GM18498 (cell line): ENCODE measurements around the gene GNG13.
"Not testable (repeated sequence)": the region's sequence is repeated elsewhere in the genome, so short reads cannot be mapped to it uniquely, and the experiment has no call there.

ENCODE experiments used
- ATAC-seq: cut with Tn5 transposase; IDR thresholded peaks from one replicate; pipeline ENCODE4 v1.9.1; 2021; ENCODE audit warnings: mild to moderate bottlenecking, moderate library complexity; ENCODE audit not compliant: unreplicated experiment

The GNG13 gene

DNA sequence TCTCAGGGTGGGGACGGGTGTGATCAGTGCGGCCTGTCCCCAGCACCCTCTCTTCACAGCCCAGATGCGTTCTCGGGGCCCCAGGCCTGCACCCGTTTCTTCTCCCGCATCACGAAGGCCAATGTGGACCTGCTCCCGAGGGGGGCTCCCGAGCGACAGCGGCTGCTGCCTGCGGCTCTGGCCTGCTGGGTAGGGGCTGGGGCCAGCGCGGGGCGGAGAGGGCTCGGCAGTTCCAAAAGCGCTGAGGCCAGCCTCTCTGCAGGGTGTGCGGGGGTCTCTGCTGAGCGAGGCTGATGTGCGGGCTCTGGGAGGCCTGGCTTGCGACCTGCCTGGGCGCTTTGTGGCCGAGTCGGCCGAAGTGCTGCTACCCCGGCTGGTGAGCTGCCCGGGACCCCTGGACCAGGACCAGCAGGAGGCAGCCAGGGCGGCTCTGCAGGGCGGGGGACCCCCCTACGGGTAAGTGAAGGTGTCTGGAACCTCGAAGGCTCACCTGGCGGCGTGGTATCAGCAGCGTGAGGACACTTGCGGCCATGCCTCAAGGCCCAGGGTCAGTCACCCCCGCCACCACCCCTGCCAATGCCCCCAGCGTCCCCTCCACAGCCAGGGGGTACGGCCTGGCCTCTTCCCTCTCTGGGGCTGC is 35.6 kb downstream of the GNG13 start:
- no peak for ATAC-seq

DNA sequence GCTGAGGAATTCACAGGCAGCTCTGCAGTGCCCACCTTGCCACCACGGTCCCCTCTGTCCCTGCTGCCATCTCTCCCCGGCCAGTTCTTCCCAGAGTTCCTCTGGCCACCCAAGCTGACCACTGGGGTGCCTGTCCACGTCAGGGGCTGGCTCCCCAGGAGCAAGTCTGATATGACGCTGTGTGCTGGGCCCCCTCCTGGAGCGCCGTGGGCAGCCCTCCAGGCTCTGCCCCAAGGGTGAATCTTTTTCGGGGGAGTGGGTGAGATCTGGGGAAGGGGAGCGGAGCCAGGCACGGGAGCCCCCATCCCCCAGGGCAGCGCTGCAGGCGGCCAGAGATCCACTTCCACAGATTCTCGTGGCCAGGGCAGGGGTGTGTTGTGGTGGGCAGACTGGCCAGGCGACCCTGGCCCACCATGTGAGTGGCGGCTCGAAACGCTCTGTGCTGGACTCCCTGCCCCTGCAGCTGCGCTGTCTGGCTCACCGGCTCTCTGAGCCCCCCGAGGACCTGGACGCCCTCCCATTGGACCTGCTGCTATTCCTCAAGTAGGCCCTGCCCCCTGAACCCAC is 36.3 kb downstream of the GNG13 start:
- ATAC-seq = no peak

DNA sequence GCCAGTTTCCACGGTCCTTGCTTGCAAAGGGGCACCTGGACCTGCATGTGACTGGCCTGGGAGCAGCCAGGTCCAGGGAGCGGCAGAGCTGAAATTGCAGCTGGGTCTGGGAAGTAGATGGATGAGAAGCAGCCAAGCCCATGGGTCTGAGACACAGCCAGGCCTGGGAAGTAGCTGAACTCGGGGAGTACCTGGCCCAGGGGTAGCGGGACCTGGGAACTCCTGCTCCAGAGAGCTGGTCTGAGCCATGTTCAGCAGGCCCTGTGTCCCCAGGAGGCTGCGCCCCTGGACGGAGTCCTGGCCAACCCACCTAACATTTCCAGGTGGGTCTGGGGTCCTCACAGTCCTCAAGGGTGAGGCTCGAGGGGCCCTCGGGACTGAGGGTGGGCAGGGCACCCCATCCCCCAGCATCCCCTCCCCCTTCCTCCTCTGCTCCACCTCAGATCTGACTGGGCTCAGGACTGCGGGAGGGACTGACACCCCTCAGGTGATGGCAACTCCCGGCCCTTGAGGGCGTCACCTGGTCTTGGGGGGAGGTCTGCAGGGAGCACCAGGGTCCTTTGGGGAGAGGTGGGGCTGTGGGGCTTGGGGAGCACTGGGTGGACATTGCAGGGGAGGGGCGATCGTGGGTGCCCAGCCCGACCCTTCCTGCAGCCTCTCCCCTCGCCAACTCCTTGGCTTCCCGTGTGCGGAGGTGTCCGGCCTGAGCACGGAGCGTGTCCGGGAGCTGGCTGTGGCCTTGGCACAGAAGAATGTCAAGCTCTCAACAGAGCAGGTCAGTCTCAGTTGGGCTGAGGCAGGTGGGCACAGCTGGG is 37.0 kb downstream of the GNG13 start:
- ATAC-seq = no peak

DNA sequence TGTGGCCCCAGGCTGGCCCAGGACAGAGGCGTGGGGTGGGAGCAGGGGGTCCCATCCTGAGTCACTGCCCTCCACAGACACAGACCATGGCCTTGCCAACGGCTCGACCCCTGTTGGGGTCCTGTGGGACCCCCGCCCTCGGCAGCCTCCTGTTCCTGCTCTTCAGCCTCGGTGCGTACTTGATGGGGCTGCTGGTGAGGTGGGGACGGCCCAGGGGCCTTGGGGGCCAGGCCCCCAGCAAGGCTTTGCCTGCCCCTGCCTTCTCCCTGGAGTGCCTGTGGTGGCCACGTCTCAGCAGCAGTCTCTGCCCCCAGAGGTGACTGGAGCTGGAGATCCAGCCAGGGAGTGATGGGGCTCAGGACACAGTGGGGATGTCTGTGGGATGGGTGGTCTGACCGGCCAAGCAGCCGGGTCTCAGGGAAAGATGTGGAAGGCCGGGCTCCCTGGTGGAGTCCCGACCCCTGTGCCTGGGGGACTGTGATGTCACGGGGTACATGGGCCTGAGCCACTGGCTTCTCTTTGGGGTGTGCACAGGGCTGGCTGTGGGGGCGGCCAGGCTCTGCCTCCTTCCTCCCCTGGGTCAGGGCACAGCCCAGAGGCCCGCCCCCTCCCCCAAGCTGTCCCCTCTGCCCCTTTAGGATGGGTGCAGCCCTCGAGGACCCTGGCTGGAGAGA is 37.8 kb downstream of the GNG13 start:
- no peak for ATAC-seq

DNA sequence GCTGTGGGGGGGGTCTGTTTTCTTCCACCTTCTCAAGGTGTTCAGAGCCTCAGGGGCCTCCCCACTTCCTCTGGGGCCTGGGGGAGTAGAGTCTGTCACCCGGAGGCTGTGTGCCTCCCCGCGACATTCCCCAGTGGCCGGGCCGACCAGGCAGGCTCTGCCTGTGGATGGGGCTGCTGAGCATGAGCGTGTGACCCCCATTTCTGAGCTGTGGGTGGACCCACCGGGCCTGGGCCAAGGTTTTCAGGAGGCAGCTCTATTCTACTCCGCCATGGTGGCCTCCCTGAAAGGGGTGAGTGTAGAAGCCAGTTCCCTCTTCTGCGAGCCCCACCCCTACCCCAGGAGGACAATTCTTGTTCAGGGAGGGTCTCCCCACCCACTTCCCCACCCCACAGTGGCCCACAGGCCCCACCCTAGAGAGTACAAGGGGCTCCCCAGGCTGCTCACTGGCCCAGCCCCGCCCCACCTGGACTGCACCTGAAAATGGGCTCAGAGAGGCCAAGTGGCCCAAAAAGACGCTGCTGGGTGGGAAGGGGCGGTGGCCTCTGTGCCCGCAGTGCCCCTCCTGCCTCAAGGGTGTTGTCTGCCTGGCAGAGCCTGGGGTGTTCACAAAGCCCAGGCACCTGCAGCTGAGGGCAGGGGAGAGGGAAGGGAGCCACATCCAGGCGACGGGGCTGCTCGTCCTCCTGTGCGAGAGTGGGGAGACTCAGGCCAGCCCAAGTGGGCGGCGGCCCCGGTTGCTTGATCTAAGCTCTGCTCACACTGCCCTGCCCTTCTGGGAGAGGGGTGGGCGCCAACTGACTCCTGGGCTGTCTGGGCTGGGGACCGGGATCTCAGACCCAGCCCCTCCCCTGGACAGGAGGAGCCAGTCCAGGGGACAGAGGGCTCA is 38.7 kb downstream of the GNG13 start:
- no peak for ATAC-seq

DNA sequence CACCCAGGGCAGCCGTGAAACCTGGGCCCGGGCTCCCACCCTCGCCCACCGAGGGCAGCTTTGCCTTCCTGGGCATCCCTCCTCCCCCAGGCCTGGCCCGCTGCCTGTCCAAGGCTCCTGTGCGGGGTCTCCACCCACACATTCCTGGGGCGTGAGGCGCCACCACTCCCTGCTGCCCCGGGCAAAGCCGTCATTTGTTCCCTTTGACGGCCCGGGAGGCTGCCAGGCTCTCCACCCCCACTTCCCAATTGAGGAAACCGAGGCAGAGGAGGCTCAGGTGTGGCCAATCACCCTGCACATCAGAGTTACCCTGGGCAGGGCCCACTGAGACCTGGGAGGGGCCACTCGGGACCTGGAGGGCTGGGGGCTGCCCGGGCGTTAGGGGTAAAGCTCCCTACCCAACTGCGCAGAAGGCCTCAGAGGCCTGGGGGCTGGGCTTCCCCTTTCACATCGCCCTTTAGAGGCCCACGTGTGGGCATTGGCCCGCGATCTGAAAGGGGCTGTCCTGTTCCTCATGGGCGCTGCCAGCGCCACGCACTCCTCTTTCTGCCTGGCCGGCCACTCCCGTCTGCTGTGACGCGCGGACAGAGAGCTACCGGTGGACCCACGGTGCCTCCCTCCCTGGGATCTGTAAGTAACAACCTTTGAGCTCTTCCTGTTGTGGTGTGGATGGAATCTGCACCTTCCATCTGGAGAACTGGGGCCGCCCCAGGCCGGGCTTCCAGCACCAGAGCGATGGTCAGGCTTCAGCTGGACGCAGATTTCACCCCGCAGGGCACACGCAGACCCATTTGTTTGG is 39.8 kb downstream of the GNG13 start, which contains the start of gene MSLN:
Gene MSLN, plus strand, starts transcription at position 190 of the 799 bp plus-strand sequence. CDS start 1,947 bp downstream, outside the sequence.
- ATAC-seq = no peak

DNA sequence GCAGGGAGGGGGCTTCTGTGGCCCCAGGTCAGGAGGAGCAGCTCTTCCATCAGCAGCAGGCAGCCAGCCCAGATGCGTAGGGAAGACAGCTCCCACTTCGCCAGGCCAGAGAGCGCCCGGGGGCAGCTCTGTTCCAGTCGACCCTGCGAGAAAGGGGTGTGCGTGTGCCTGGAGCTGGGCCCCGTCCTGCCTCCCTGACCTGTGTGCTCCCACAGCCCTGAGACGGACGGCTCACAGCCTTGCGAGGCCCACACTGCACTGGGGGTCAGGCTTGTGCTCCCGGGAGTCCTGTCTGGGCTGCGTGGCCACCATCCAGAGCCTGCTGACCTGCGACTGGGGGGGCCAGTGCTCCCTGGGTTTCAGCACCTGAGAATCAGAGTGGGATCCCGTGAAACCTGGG is 40.5 kb downstream of the GNG13 start:
- ATAC-seq = no peak

DNA sequence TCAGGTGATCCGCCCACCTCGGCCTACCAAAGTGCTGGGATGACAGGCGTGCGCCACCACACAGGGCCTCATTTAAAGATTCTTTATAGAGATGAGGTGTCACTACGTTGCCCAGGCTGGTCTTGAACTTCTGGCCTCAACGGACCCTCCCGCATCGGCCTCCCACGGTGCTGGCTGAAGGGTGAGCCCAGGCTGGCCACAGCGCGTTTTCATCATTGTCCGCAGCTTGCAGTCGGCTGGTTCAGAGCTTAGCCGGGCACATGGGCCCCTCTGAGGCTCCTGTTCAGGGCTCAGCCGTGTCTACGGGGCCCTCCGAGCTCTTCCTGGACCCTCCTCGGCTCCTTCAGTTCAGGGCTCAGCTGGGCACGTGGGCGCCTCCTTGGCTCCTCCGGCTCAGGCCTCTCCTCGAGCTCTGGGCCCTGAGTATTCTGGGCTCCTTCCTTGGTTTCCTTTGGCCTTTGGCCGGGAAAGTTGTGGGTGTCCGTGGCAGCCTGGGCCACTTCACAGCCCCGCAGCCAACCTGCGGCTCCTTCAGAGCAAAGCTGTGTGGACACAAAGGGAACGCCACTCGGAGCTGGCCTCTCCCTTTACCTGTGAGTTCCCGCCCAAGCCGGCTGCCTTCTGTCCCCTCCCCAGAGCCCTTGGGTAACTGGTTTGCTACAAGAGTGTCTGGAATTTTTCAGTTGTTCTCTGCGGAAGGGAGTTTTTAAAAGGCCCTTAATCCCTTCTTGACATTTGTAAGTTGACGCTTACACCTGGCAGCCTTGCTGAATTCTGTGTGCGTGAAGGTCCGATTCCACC is 41.2 kb downstream of the GNG13 start:
- no peak for ATAC-seq

DNA sequence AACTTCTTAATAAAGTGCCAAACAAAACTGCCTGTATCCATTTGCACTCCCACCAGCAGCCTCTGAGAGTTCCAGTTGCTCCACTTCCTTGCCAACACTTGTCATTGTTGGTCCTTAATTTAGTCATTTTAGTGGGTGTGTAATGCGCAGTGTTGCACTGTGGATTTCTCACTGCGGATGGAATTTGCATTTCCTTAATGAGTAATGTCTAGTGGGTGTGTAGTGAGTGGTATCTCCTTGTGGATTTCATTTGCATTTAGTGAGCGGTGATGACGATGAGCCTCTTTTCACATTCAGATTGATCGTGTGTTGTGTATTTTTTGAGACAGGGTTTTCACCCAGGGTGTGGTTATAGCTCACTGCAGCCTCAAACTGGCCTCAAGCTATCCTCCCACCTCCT is 44.1 kb downstream of the GNG13 start:
- ATAC-seq = no peak

DNA sequence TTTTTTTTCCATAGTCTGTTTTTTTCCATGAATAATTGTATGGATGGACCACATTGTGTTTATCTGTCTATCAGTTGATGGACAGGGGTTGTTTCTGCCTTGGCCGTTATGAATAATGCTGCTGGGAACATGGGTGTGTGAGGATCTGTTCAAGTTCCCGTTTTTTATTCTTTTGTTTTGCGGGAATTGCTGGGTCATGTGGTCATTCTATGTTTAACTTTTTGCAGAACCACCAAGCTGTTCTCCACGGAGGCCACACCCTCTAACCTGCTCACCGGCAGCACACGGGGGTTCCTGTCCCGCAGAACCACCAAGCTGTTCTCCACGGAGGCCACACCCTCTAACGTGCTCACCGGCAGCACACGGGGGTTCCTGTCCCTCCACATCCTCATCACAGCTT is 45.9 kb downstream of the GNG13 start:
- ATAC-seq = no peak

DNA sequence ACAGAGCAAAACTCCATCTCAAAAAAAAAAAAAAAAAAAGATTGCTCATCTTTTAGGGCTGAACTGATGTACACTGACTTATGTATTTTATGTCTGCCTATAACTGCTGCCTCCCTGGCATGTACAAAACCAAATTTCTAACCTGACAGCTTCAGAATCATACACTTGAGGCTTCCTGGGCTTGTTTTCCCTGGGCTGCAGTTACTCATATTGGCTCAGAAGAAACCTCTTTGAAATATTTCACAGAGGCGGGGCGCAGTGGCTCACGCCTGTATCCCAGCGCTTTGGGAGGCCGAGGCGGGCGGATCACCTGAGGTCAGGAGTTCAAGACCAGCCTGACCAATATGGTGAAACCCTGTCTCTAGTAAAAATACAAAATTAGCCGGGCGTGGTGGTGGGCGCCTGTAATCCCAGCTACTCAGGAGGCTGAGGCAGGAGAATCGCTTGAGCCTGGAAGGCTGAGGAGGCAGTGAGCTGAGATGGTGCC is 46.4 kb downstream of the GNG13 start:
- ATAC-seq = not testable (repeated sequence)

DNA sequence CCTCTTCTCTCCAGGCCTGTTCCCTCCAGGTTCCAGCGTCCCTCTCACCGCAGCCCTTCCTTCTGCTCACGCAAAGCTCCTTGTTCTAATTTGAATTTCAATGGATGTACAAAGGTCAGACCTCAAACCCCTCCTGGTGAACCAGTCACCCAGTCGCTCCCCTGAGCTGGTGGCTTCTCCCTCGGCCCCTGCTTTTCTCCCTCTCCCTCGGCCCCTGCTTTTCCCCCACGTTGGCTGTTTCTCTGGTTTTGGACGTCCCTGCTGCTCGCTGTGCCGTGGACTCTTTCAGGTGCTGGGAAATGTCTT is 48.6 kb downstream of the GNG13 start:
- no peak for ATAC-seq

DNA sequence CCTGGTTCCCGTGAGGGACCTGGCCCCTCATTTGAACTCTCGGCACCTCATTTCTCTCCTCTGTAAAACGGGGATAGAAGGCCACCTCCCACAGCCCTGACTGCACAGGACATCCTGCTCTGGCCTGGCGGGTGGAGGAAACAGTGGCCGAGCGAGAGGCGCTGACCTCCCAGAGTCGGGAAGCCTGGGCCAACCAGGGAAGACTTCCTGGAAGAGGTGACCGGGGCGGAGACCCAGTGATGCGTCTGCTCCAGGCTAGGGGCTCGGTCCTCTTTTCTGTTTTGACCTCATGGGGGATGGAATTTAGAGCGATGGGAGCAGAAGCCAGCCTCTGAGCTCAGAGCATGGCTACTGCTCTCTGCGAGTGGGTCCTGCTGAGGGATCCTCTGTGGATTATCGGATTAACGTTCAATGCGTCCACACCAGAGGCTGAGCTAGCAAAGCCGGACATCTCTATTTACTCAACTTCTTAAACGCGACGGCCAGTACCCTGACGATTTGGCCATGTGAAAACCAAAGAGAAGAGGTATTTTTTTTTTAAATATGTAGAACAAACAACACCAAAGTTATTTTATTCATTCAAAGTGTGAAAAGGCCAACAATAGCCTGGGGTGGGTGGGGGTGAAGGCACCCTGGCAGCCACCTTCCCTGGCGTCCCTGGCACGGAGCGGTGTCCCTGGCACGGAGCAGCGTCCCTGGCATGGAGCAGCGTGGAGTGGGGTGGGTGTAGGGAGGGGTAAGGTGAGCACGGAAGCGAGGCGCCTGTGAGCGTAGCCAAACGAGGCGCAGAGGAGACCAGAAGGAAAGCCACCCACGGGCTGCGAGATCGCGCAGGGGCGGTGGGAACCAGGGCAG is 49.2 kb downstream of the GNG13 start:
- no peak for ATAC-seq

DNA sequence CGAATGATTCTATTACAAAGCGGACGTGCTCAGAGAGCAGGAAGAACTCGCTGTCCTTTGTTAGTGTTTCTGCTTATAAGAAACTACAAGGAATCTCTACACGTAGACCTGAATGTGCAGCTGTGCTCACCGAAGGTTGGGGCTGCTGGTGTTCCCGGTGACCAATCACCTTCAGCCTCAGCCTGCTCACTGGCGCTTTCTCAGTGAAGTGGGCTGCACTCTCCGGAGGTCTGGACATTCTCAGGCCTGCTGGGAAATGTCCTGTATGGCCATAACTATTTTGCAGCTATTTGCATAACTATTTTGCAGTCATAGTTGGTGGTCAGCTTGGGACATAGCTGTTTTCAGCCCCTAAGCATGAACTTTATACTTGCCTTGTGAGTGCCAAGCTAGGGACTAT is 50.0 kb downstream of the GNG13 start:
- no peak for ATAC-seq

DNA sequence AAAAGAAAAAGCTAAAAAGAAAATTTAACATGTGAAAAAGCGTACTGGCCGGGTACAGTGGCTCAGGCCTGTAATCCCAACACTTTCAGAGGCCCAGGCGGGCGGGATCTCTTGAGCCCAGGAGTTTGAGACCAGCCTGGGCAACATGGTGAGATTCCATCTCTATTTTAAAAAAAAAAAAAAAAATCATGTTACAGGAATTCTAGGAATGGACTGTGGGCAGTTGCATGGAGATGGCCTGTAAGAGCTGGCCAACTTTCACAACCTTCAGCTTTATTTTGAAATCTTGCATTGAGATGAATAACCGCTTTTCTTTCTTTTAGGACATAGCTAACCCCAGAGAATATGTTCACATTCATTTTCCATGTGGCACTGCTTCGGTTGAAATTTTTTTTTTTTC is 51.5 kb downstream of the GNG13 start:
- no peak for ATAC-seq
